RCC 7860 (cell line): Measurements from ENCODE around the gene EIF5B.
A peak's percentile ranks its signal among the peaks of the same experiment; 100 is the strongest.
"Not testable (repeated sequence)": the region's sequence is repeated elsewhere in the genome, so short reads cannot be mapped to it uniquely, and the experiment has no call there.

ENCODE experiments used
- DNase-seq: peaks from one replicate; pipeline ENCODE4 v3.0.0-alpha.2; 2015; ENCODE audit warnings: low spot score
- FAIRE-seq: peaks from 2 replicates; lab custom pipeline; 2012; peaks lifted over from hg19 to GRCh38; lab: Jason Lieb, UNC

The EIF5B gene

GRCh38 chr2:99356853-99357252 lies 19.7 kb downstream of the EIF5B start:
- no peak for FAIRE-seq
- no peak for DNase-seq

GRCh38 chr2:99365661-99366060 lies 28.5 kb downstream of the EIF5B start:
- DNase-seq (no peak), FAIRE-seq (no peak)

- not testable (repeated sequence) for DNase-seq, FAIRE-seq
These were observed 31.7 kb downstream of the EIF5B start for GRCh38 chr2:99368854-99369253.

- DNase-seq (no peak), FAIRE-seq (no peak)
These were observed 36.0 kb downstream of the EIF5B start for GRCh38 chr2:99373144-99373543.

- no peak for FAIRE-seq
- no peak for DNase-seq
These were observed 37.6 kb downstream of the EIF5B start for GRCh38 chr2:99374747-99375146.

- FAIRE-seq (no peak), DNase-seq (no peak)
These were observed 39.2 kb downstream of the EIF5B start for GRCh38 chr2:99376254-99376864.

- FAIRE-seq (no peak), DNase-seq (no peak)
These were observed 40.7 kb downstream of the EIF5B start for GRCh38 chr2:99377879-99378278.

GRCh38 chr2:99380376-99381010 lies 43.3 kb downstream of the EIF5B start:
- FAIRE-seq (peak; percentile 20), DNase-seq (no peak)

- DNase-seq, result no peak
- FAIRE-seq, result no peak
These were observed 45.0 kb downstream of the EIF5B start for GRCh38 chr2:99382143-99382542.

- FAIRE-seq, result no peak
- no peak for DNase-seq
These were observed 48.8 kb downstream of the EIF5B start for GRCh38 chr2:99386011-99386410.

GRCh38 chr2:99388892-99389291 lies 51.7 kb downstream of the EIF5B start:
- DNase-seq (no peak), FAIRE-seq (no peak)

- no peak for DNase-seq
- FAIRE-seq, result no peak
These were observed 52.2 kb downstream of the EIF5B start for GRCh38 chr2:99389371-99389770.

GRCh38 chr2:99389946-99390345 lies 52.8 kb downstream of the EIF5B start:
- FAIRE-seq, result no peak
- no peak for DNase-seq

- FAIRE-seq, result no peak
- no peak for DNase-seq
These were observed 58.5 kb downstream of the EIF5B start for GRCh38 chr2:99395589-99396130.

GRCh38 chr2:99397266-99397920 lies 60.2 kb downstream of the EIF5B start:
- DNase-seq (no peak), FAIRE-seq (no peak)

- no peak for DNase-seq
- FAIRE-seq, result no peak
These were observed 61.1 kb downstream of the EIF5B start for GRCh38 chr2:99398303-99398702.

- DNase-seq (no peak), FAIRE-seq (no peak)
These were observed 61.9 kb downstream of the EIF5B start for GRCh38 chr2:99399063-99399462.

GRCh38 chr2:99399795-99400194 lies 62.6 kb downstream of the EIF5B start:
- DNase-seq (no peak), FAIRE-seq (no peak)

- no peak for FAIRE-seq
- no peak for DNase-seq
These were observed 64.7 kb downstream of the EIF5B start for GRCh38 chr2:99401841-99402240.

GRCh38 chr2:99403084-99403483 lies 65.9 kb downstream of the EIF5B start:
- DNase-seq (no peak), FAIRE-seq (no peak)

GRCh38 chr2:99403524-99403923 lies 66.3 kb downstream of the EIF5B start:
- DNase-seq (no peak), FAIRE-seq (no peak)
